Calu3 (cell line): ENCODE results near the gene LRPPRC. TPM values are rescaled to one million over a fixed set of nuclear protein-coding genes. Genes with fewer than 3 reads are reported as not detected.

Experiments used
- BruUV-seq: library from RNA; stranded (reverse); fragments of 400-500 nt; replicated peaks from 2 replicates; lab custom pipeline; 2021; lab: Mats Ljungman, UMichigan
- CTCF ChIA-PET: fragments of 300-600 bp; sonication (Branson Sonifier 250); formaldehyde crosslinking; loops from one replicate; lab custom pipeline; 2022; ENCODE audit warnings: antibody characterized with exemption; lab: Charles Lee
- DNase-seq: peaks from one replicate; pipeline ENCODE4 v3.0.0; 2022
- H3K27ac Mint-ChIP-seq: one replicate; pipeline ENCODE4 v1.8.0; 2022; ENCODE audit warnings: mixed read lengths; ENCODE audit not compliant: unreplicated experiment
- H3K27me3 Mint-ChIP-seq: one replicate; pipeline ENCODE4 v1.8.0; 2022; ENCODE audit warnings: mixed read lengths; ENCODE audit not compliant: unreplicated experiment
- H3K36me3 Mint-ChIP-seq: one replicate; pipeline ENCODE4 v1.8.0; 2022; ENCODE audit warnings: mild to moderate bottlenecking, moderate library complexity, mixed read lengths; ENCODE audit not compliant: insufficient read depth, unreplicated experiment
- H3K4me1 Mint-ChIP-seq: one replicate; pipeline ENCODE4 v1.8.0; 2022; ENCODE audit warnings: mild to moderate bottlenecking, low read depth, mixed read lengths; ENCODE audit not compliant: unreplicated experiment
- H3K4me3 Mint-ChIP-seq: one replicate; pipeline ENCODE4 v1.8.0; 2022; ENCODE audit warnings: mild to moderate bottlenecking, low read depth, moderate library complexity, mixed read lengths; ENCODE audit not compliant: unreplicated experiment
- H3K9me3 Mint-ChIP-seq: one replicate; pipeline ENCODE4 v1.8.0; 2022; ENCODE audit warnings: low read depth, mixed read lengths; ENCODE audit not compliant: unreplicated experiment
- CTCF ChIP-seq: fragments of 200-600 bp; IDR thresholded peaks from one replicate; pipeline ENCODE4 v1.8.0; 2022; ENCODE audit warnings: antibody characterized with exemption; ENCODE audit not compliant: unreplicated experiment
- intact Hi-C: fragments of 100-400 bp; cut with micrococcal nuclease; formaldehyde crosslinking; loops from one replicate; pipeline ENCODE4 v1.10.0; 2022; ENCODE audit not compliant: unreplicated experiment
- total RNA-seq: library from RNA; stranded (reverse); gene quantifications from 2 replicates; pipeline ENCODE4 v1.2.3, GENCODE V29; 2022

The LRPPRC gene
- total RNA-seq, 1 experiment from 2014 or later: 120 TPM

DNA sequence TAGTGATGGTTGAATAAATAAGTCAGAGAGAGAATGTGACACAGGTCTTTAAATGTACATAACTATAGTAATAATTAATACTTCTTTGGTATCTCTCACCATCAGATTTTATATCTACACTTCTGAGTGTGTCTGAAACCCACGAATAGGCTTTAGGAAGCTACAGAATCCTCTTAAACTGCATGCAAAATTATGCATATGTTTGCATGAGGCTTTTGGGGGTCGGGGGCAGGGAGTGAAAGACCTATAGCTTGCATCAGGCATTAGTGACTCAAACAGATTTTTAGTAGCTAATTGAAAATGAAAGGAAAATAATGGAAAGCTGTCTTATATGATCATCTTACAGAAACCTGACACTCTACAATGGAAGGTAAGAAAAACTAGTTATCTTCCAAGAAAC lies 14.9 kb downstream of the LRPPRC start:
- no peak for DNase-seq
- H3K9me3 Mint-ChIP-seq: no peaks in the 10 kb centered on the region
- CTCF ChIA-PET: interaction anchor here (0.6 kb wide), 1 partner anchor 18 kb away, joined by 3 read pairs; no protein-coding TSS in a partner anchor
- no TSS peak for BruUV-seq
- intact Hi-C loops: no loop called here
- H3K4me3 Mint-ChIP-seq: no peak overlapping the region
- H3K4me1 Mint-ChIP-seq: peaks cover 9% of the 10 kb centered on the region
- H3K27me3 Mint-ChIP-seq: no peaks in the 10 kb centered on the region
- no peak overlapping the region for H3K27ac Mint-ChIP-seq
- H3K36me3 Mint-ChIP-seq: peaks cover 43% of the 10 kb centered on the region
- TF ChIP-seq CTCF: no peak

DNA sequence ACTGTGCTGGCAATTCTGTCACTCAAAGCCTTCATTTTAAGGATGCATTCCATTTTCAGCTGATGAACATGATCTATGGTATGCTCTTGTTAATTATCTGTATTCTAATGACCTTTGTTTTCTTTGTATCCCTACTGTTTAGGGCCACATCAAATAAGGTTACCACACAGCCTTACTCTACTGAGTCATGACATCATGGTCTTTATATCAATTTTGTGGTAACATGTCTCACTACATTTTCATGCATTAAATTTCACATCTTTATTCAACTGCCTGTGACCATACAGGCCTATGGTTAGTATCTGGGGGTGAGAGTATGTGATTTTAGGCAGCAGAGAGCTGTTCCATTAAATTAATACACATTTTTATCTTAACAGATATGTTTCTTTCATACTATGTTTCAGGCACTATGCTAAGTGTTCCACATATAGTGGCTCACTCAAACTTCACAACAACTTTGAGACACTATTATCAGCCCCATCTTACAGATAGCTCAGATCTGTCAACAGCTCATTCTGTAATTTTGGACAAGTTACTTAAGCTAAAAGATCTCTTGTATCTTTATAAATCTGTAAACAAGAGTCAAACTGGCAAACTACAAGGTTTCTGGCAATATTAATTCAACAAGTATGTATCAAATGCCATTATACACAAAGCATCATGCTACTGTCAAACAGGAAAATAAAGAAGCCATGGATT lies 18.0 kb downstream of the LRPPRC start:
- no peak for TF ChIP-seq CTCF
- BruUV-seq: no TSS peak
- Mint-ChIP-seq H3K27ac (no peak overlapping the region), H3K4me1 (no peaks in the 10 kb centered on the region), H3K27me3 (no peaks in the 10 kb centered on the region), H3K4me3 (no peak overlapping the region), H3K9me3 (no peaks in the 10 kb centered on the region), H3K36me3 (peaks cover 55% of the 10 kb centered on the region)
- intact Hi-C loops: no loop called here
- no peak for DNase-seq
- CTCF ChIA-PET: interaction anchor here (0.6 kb wide), 1 partner anchor 63 kb away, joined by 3 read pairs; no protein-coding TSS in a partner anchor

- H3K9me3 Mint-ChIP-seq: no peaks in the 10 kb centered on the region
- TF ChIP-seq CTCF: no peak
- no peaks in the 10 kb centered on the region for H3K4me1 Mint-ChIP-seq
- H3K27me3 Mint-ChIP-seq: no peaks in the 10 kb centered on the region
- CTCF ChIA-PET: no interaction called here
- H3K27ac Mint-ChIP-seq: no peak overlapping the region
- no peak overlapping the region for H3K4me3 Mint-ChIP-seq
- H3K36me3 Mint-ChIP-seq: peaks cover 50% of the 10 kb centered on the region
- BruUV-seq: no TSS peak
- intact Hi-C loops: no loop called here
- no peak for DNase-seq
Measured at GRCh38 chr2:43960921-43961320, 34.9 kb downstream of the LRPPRC start.

DNA sequence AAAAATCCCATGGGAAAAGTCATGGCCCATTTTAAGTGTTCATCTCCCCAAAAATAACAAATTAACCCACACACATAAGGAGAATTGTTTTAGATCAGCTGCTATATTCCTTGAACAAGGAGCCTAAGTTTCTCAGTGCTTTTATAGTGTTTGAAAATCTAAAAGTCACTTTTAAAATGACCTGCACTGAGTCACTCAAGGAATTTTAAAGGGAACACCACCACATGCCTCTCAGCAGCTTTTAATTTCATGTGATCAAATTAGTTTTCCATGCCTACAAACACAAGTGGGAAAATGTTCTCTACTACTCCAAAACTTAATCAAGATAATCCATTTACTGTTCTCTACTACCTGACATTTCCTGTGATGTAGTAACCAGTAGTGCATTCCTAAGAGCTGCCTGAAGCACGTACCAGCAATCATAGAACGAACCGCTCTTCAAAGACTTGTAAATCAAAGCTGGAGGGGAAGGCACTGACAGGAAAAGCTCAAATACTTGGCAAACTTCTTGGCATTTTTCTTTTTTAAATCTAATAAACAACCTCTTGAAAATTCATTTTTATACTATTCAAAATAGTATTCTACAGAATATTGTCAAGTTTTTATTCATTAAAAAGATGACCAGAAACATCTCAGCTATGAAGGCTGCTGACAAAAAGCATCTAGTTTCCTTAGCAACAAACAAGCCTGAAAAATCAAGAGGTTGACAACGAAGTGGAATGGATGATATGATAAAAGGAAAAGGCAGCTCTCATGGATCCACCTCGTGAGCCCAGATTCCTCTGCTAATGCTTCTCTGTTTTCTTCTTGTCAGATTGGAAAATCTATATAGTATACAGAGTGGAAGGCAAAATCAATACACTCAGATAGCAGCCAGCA lies 37.2 kb downstream of the LRPPRC start:
- Mint-ChIP-seq H3K9me3 (no peaks in the 10 kb centered on the region), H3K4me3 (no peak overlapping the region), H3K4me1 (no peaks in the 10 kb centered on the region), H3K36me3 (peaks cover 57% of the 10 kb centered on the region), H3K27me3 (no peaks in the 10 kb centered on the region), H3K27ac (no peak overlapping the region)
- CTCF ChIA-PET: no interaction called here
- no peak for TF ChIP-seq CTCF
- no peak for DNase-seq
- intact Hi-C loops: loop anchor here (10.0 kb wide), 1 partner anchor 54 kb away; no protein-coding TSS in a partner anchor
- BruUV-seq: no TSS peak
